Activated CD8-positive, alpha-beta memory T cell treated with anti-CD3 and anti-CD28 coated beads, Interleukin-2, amount 50 U/mL, for 24 hours (primary cell): ENCODE data around the gene SLC49A4.

Experiments used
- DNase-seq: peaks from one replicate; pipeline ENCODE4 v3.0.0-alpha.2; 2020; ENCODE audit errors: extremely low read depth

Gene SLC49A4

GRCh38 chr3:122859021-122859805 is 64.3 kb downstream of the SLC49A4 start:
- no peak for DNase-seq

GRCh38 chr3:122862381-122862780 is 67.5 kb downstream of the SLC49A4 start:
- no peak for DNase-seq

GRCh38 chr3:122864498-122864897 is 69.6 kb downstream of the SLC49A4 start:
- no peak for DNase-seq

- DNase-seq: no peak
These were observed 73.5 kb downstream of the SLC49A4 start for GRCh38 chr3:122868322-122868721.

GRCh38 chr3:122873741-122874515 is 79.1 kb downstream of the SLC49A4 start:
- DNase-seq: no peak

GRCh38 chr3:122875547-122876127 is 80.8 kb downstream of the SLC49A4 start:
- DNase-seq: no peak

- DNase-seq: no peak
These were observed 85.3 kb downstream of the SLC49A4 start for GRCh38 chr3:122880173-122880572.

- DNase-seq: no peak
These were observed 85.8 kb downstream of the SLC49A4 start for GRCh38 chr3:122880624-122881023.

GRCh38 chr3:122882361-122882947 is 87.6 kb downstream of the SLC49A4 start:
- DNase-seq: no peak

GRCh38 chr3:122886251-122886650 is 91.4 kb downstream of the SLC49A4 start:
- DNase-seq: no peak

GRCh38 chr3:122886946-122887345 is 92.1 kb downstream of the SLC49A4 start:
- DNase-seq: no peak

GRCh38 chr3:122890077-122890719 is 95.3 kb downstream of the SLC49A4 start:
- DNase-seq: no peak

GRCh38 chr3:122890720-122891220 is 95.9 kb downstream of the SLC49A4 start:
- DNase-seq: no peak

GRCh38 chr3:122892118-122892960 is 97.5 kb downstream of the SLC49A4 start:
- no peak for DNase-seq

- DNase-seq: no peak
These were observed 98.4 kb downstream of the SLC49A4 start for GRCh38 chr3:122893282-122893681.

GRCh38 chr3:122893754-122894668 is 99.1 kb downstream of the SLC49A4 start:
- DNase-seq: no peak

- DNase-seq: no peak
These were observed 103.4 kb downstream of the SLC49A4 start for GRCh38 chr3:122898298-122898697.

- no peak for DNase-seq
These were observed 107.5 kb downstream of the SLC49A4 start for GRCh38 chr3:122902326-122902725.

- no peak for DNase-seq
These were observed 108.3 kb downstream of the SLC49A4 start for GRCh38 chr3:122903171-122903570.

GRCh38 chr3:122907471-122907870 is 112.6 kb downstream of the SLC49A4 start:
- DNase-seq: no peak
